ENCODE results near the gene ACTN2. TPM values are rescaled to one million over a fixed set of nuclear protein-coding genes. Genes with fewer than 3 reads are reported as not detected.

The ACTN2 gene
- total RNA-seq, 1 donor from 2014 or later = not detected

- intact Hi-C loops (cut with micrococcal nuclease) = loop anchor here (5.0 kb wide), 3 partner anchors 88 to 408 kb away; partner anchors contain the start of genes ERO1B and HEATR1
Observed at GRCh38 chr1:236689713-236690569, 3.6 kb downstream of the ACTN2 start.

GRCh38 chr1:236691348-236691747, 5.0 kb downstream of the ACTN2 start:
- intact Hi-C loops (cut with micrococcal nuclease) = no loop called here

- intact Hi-C loops (cut with micrococcal nuclease) = no loop called here
Observed at GRCh38 chr1:236692128-236692527, 5.8 kb downstream of the ACTN2 start.

GRCh38 chr1:236692742-236693141, 6.4 kb downstream of the ACTN2 start:
- intact Hi-C loops (cut with micrococcal nuclease) = no loop called here

- intact Hi-C loops (cut with micrococcal nuclease) = no loop called here
Observed at GRCh38 chr1:236699366-236699765, 13.1 kb downstream of the ACTN2 start.

GRCh38 chr1:236700903-236701302, 14.6 kb downstream of the ACTN2 start:
- intact Hi-C loops (cut with micrococcal nuclease) = no loop called here

- intact Hi-C loops (cut with micrococcal nuclease) = no loop called here
Observed at GRCh38 chr1:236701782-236702181, 15.5 kb downstream of the ACTN2 start.

GRCh38 chr1:236702791-236703394, 16.6 kb downstream of the ACTN2 start:
- intact Hi-C loops (cut with micrococcal nuclease) = no loop called here

- intact Hi-C loops (cut with micrococcal nuclease) = no loop called here
Observed at GRCh38 chr1:236705771-236706170, 19.5 kb downstream of the ACTN2 start.

- intact Hi-C loops (cut with micrococcal nuclease) = no loop called here
Observed at GRCh38 chr1:236706183-236706582, 19.9 kb downstream of the ACTN2 start.

GRCh38 chr1:236710328-236710892, 24.1 kb downstream of the ACTN2 start:
- intact Hi-C loops (cut with micrococcal nuclease) = no loop called here

- intact Hi-C loops (cut with micrococcal nuclease) = no loop called here
Observed at GRCh38 chr1:236716160-236716559, 29.9 kb downstream of the ACTN2 start.

GRCh38 chr1:236717811-236718210, 31.5 kb downstream of the ACTN2 start:
- intact Hi-C loops (cut with micrococcal nuclease) = no loop called here

- intact Hi-C loops (cut with micrococcal nuclease) = no loop called here
Observed at GRCh38 chr1:236718328-236718727, 32.0 kb downstream of the ACTN2 start.

- intact Hi-C loops (cut with micrococcal nuclease) = no loop called here
Observed at GRCh38 chr1:236720206-236720605, 33.9 kb downstream of the ACTN2 start.

GRCh38 chr1:236720611-236721010, 34.3 kb downstream of the ACTN2 start:
- intact Hi-C loops (cut with micrococcal nuclease) = no loop called here

- intact Hi-C loops (cut with micrococcal nuclease) = no loop called here
Observed at GRCh38 chr1:236724049-236724448, 37.8 kb downstream of the ACTN2 start.

GRCh38 chr1:236724506-236724905, 38.2 kb downstream of the ACTN2 start:
- intact Hi-C loops (cut with micrococcal nuclease) = no loop called here

GRCh38 chr1:236725668-236726067, 39.4 kb downstream of the ACTN2 start:
- intact Hi-C loops (cut with micrococcal nuclease) = no loop called here

GRCh38 chr1:236727521-236727920, 41.2 kb downstream of the ACTN2 start:
- intact Hi-C loops (cut with micrococcal nuclease) = no loop called here

- intact Hi-C loops (cut with micrococcal nuclease) = no loop called here
Observed at GRCh38 chr1:236728752-236729151, 42.5 kb downstream of the ACTN2 start.

GRCh38 chr1:236733653-236734052, 47.4 kb downstream of the ACTN2 start:
- intact Hi-C loops (cut with micrococcal nuclease) = no loop called here

All from T-helper 1 cell treated with Interleukin-12 subunit alpha and Interleukin-12 subunit beta and Interleukin-4 antibody, amounts not matched to agents 30 ng/mL and 1 ng/mL, for 36 hours (primary cell).